IgD-negative memory B cell (primary cell): ENCODE data around the gene MID1. TPM values are rescaled to one million over a fixed set of nuclear protein-coding genes. Genes with fewer than 3 reads are reported as not detected.

Source experiments
- H3K27ac Mint-ChIP-seq, 3 donors: one replicate each; pipeline ENCODE4 v1.8.0; 2020 to 2022; ENCODE audit warnings: mild to moderate bottlenecking in 3 of 3, mixed read lengths in 3 of 3, moderate library complexity in 1 of 3
- H3K27me3 Mint-ChIP-seq: one replicate; pipeline ENCODE4 v1.8.0; 2021; ENCODE audit warnings: mixed read lengths
- H3K36me3 Mint-ChIP-seq: one replicate; pipeline ENCODE4 v1.8.0; 2020; ENCODE audit warnings: mild to moderate bottlenecking, mixed read lengths
- H3K4me1 Mint-ChIP-seq, 3 donors: one replicate each; pipeline ENCODE4 v1.8.0; 2020 to 2022; ENCODE audit warnings: mixed read lengths in 3 of 3, mild to moderate bottlenecking in 1 of 3
- H3K4me3 Mint-ChIP-seq, 4 donors: one replicate each; pipeline ENCODE4 v1.8.0; 2020 to 2022; ENCODE audit warnings: mild to moderate bottlenecking in 4 of 4, mixed read lengths in 4 of 4, moderate library complexity in 3 of 4
- H3K9me3 Mint-ChIP-seq, 3 donors: one replicate each; pipeline ENCODE4 v1.8.0; 2020 to 2021; ENCODE audit warnings: mixed read lengths in 3 of 3, mild to moderate bottlenecking in 1 of 3
- polyA plus RNA-seq: library from polyadenylated mRNA; unstranded; fragments of 300-500 nt; fragmentation: Illumina TruSeq; gene quantifications from one replicate; pipeline ENCODE4 v1.2.3, GENCODE V29; 2021

The MID1 gene
- polyA plus RNA-seq, 1 donor from 2014 or later, result 0.19 TPM

DNA sequence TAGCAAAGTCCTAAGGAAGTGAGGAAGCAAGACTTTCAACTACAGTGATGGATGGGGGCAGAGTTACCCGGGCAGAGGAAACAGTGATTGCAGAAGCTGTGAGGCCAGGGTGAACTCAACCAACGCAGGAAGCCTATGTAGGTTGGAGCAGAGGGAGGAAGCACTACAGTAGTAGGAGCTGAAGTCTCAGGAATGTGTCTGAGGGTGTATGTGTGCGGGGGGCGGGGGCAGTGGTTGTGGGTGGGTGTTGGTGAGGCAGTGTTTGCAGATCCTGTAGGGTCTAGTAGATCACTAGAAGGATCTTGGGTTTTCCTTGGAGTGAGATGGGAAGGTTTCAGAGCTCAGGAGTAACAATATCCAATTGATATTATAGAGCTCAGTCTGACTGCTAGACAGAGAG, 9.9 kb upstream of the MID1 start:
- no peaks in the 10 kb centered on the region for H3K9me3 Mint-ChIP-seq
- H3K4me3 Mint-ChIP-seq, result no peak overlapping the region

DNA sequence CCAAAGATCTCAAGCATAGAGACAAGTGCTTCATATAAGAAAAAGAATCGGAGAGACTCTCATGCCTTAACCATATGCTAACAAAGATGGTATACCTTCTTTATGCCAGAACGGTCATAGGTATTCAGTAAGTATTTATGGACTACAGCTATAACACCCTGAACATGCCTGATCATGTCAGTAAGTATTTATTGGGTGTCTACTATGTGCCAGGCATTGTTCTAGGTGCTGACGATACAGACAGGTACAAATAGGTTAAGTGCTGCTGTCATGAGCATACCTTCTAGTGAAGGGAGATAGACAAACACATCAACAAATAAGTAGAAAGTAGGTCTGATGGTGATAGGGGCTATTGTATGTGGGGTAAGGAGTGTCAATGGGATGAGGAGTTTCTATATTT, 9.5 kb upstream of the MID1 start:
- H3K27me3 Mint-ChIP-seq, result peaks cover 1% of the 10 kb centered on the region
- H3K36me3 Mint-ChIP-seq, result no peaks in the 10 kb centered on the region
- no peaks in the 10 kb centered on the region for H3K4me1 Mint-ChIP-seq
- no peak overlapping the region for H3K27ac Mint-ChIP-seq
- H3K9me3 Mint-ChIP-seq, result no peaks in the 10 kb centered on the region
- no peak overlapping the region for H3K4me3 Mint-ChIP-seq

More for the DNA sequence above, 9.9 kb upstream of the MID1 start:
- Mint-ChIP-seq H3K4me1 (no peaks in the 10 kb centered on the region), H3K27me3 (peaks cover 1% of the 10 kb centered on the region), H3K27ac (no peak overlapping the region), H3K36me3 (no peaks in the 10 kb centered on the region)

DNA sequence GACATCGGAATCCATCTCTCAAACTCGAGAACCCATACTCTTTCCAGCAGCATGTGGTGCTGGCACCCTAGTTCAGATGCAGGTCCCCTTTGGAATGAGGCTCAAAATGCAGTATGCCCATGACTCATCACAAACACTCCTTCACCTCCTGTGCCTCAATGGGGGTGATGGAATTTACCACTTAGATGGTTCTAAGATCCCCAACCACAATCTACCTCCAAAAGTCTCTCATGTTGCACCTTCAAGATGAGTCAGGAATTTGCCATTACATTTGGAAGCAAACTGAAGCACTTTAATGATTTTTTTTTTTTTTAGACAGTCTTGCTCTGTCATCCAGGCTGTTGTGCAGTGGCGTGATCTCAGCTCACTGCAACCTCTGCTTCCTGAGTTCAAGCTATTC, 8.5 kb upstream of the MID1 start:
- Mint-ChIP-seq H3K4me3 (no peak overlapping the region), H3K27ac (no peak overlapping the region), H3K4me1 (no peaks in the 10 kb centered on the region), H3K36me3 (no peaks in the 10 kb centered on the region), H3K27me3 (peaks cover 1% of the 10 kb centered on the region), H3K9me3 (no peaks in the 10 kb centered on the region)

DNA sequence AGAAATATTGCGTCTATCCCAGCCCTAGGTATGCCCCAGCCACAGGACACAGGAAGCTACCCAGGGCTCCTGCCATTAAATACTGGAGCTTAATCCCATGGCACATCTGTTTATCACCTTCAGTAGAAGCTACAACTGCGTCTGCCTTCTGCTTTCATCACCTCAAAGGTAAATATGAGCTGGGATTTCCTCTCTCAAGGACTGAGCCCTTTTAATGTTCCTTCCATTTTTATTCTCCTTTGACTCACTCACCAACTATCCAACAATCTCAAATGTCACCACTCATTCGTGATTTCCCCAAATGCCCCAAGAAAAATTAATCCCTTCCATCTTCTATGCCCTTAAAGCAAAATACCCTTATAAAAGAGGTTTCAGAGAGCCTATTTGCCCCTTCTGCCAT, 1.8 kb upstream of the MID1 start:
- peaks cover 28% of the 10 kb centered on the region for H3K27me3 Mint-ChIP-seq
- no peak overlapping the region for H3K4me3 Mint-ChIP-seq
- peaks cover 3% of the 10 kb centered on the region for H3K36me3 Mint-ChIP-seq
- peaks cover 0 to 7% (median 5%) of the 10 kb centered on the region in 3 donors for H3K4me1 Mint-ChIP-seq
- no peaks in the 10 kb centered on the region for H3K9me3 Mint-ChIP-seq
- no peak overlapping the region for H3K27ac Mint-ChIP-seq

DNA sequence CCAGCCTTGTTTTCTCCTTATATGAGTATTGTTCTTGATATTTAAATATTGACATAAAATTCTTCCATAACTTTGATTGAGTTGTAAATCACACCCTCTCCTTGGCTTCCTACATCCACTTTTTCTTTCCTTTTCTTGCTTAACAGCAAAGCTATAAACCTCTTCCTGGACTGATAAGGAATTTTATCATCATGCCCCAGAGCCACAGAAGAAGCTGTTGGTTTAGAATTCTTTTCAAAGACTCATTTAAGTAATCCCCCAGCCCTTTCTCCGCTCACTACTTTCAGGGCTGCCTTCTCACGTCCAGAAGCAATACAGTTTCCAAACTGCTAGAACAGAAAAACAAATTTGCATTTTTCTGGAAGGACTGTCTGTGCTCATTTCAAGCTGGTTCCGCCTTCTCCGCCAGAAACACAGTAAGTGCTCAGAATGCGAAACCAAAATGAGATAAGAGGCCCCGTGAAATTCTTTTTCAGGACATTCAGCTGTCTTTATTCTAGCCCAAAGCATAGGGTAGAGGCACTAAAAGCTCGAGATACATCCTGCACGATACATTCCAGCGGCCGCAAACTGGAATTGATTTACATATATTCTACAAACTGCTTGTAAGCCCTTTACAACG, 849 bp downstream of the MID1 start:
- Mint-ChIP-seq H3K36me3 (peaks cover 3% of the 10 kb centered on the region), H3K4me3 (peak overlapping the region; percentile 79 to 95 (median 86)), H3K4me1 (peaks cover 0 to 7% (median 5%) of the 10 kb centered on the region in 3 donors), H3K9me3 (no peaks in the 10 kb centered on the region), H3K27ac (peak overlapping the region in 1 of 3 donors; percentile 46), H3K27me3 (peaks cover 36% of the 10 kb centered on the region)

- Mint-ChIP-seq H3K4me3 (peak overlapping the region; percentile 21 to 95 (median 30)), H3K36me3 (peaks cover 3% of the 10 kb centered on the region), H3K4me1 (peaks cover 0 to 7% (median 5%) of the 10 kb centered on the region in 3 donors), H3K27me3 (peaks cover 38% of the 10 kb centered on the region), H3K9me3 (no peaks in the 10 kb centered on the region), H3K27ac (no peak overlapping the region)
Observed at GRCh38 chrX:10618961-10619360, 1.4 kb downstream of the MID1 start.

DNA sequence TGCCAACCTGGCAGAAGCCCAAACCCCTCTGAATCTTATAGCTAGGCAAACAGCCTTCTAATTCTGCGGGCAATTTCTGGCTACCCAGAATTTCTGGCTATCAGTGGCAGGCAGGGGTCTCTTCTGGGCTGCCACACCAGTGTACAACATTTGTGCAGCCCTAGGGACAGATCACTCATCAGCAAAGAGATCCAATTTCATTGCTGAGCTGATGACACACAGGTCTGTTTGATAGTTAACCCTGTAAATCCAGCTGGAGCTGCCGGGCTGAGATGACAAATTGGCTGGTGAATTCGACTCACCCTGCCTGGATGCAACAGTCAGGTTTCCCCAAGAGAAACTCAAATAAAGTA, 2.4 kb downstream of the MID1 start:
- H3K4me3 Mint-ChIP-seq, result no peak overlapping the region
- no peaks in the 10 kb centered on the region for H3K9me3 Mint-ChIP-seq
- H3K27me3 Mint-ChIP-seq, result peaks cover 39% of the 10 kb centered on the region
- H3K27ac Mint-ChIP-seq, result no peak overlapping the region
- peaks cover 3% of the 10 kb centered on the region for H3K36me3 Mint-ChIP-seq
- peaks cover 0 to 7% (median 5%) of the 10 kb centered on the region in 3 donors for H3K4me1 Mint-ChIP-seq

- H3K27me3 Mint-ChIP-seq, result peaks cover 35% of the 10 kb centered on the region
- H3K36me3 Mint-ChIP-seq, result peaks cover 3% of the 10 kb centered on the region
- no peak overlapping the region for H3K4me3 Mint-ChIP-seq
- no peaks in the 10 kb centered on the region for H3K9me3 Mint-ChIP-seq
- peaks cover 0 to 7% (median 5%) of the 10 kb centered on the region in 3 donors for H3K4me1 Mint-ChIP-seq
- no peak overlapping the region for H3K27ac Mint-ChIP-seq
Observed at GRCh38 chrX:10617186-10617998, 3.0 kb downstream of the MID1 start.

DNA sequence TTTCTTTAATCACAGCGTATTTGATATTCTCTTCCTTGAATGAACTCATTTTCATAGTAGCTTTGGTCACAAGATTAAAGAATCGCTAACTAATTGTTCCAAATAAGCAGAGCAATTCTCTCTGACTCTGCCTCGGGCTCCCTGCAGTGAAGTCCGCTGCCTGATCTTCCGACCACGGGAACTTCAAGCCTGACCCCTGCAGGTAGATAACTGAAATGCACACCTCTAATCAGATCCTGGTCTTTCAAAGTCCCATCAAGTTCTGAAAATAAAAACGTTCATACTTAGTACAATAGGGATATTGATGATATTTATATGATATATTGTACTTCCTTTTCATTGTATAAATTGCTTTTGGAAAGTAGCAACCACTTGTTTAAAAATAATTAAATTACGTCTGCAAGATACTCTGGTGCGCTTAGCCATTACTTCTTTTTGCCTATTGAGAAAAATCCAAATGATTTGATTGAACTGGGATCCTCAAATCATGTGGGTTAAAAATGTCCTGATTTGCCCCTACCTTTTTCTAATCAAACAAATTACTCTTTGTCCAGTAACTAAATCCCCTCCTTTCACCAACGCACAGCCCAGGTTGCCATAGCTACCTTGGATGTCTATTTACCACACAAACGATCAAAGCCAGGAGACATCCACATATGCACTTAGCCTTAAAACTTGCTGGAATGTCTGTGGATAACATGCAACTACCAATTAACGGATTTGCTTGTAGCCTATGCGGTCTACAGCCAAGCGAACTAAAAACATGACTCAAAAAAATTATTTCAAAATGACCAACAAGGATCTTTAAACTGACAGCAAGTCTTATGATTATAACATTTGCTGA, 4.2 kb downstream of the MID1 start:
- H3K9me3 Mint-ChIP-seq, result no peaks in the 10 kb centered on the region
- H3K4me1 Mint-ChIP-seq, result peaks cover 0 to 7% (median 5%) of the 10 kb centered on the region in 3 donors
- no peak overlapping the region for H3K27ac Mint-ChIP-seq
- H3K4me3 Mint-ChIP-seq, result no peak overlapping the region
- H3K36me3 Mint-ChIP-seq, result peaks cover 3% of the 10 kb centered on the region
- H3K27me3 Mint-ChIP-seq, result peaks cover 32% of the 10 kb centered on the region

DNA sequence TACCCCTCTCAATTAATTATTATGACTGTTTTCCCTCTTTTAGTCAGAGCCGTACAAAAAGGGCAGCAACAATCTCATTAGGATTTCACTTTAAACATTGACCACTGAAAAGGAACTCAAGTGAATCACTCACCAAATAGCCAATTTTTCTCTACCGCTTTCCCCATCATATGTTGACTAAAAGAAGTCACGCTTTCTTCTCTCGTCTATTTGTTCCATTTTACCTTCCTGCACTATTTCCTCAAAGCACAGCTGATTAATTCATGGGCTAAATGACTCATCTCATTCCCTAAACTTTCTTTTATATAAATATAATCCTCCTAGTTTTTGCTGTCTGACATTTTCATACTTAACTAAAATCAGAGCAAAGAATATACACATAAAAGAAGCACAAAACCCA, 8.2 kb downstream of the MID1 start:
- H3K9me3 Mint-ChIP-seq, result no peaks in the 10 kb centered on the region
- H3K36me3 Mint-ChIP-seq, result no peaks in the 10 kb centered on the region
- H3K4me1 Mint-ChIP-seq, result no peaks in the 10 kb centered on the region
- no peak overlapping the region for H3K4me3 Mint-ChIP-seq
- no peak overlapping the region for H3K27ac Mint-ChIP-seq
- H3K27me3 Mint-ChIP-seq, result peaks cover 16% of the 10 kb centered on the region

GRCh38 chrX:10611441-10612090, 8.8 kb downstream of the MID1 start:
- H3K9me3 Mint-ChIP-seq, result no peaks in the 10 kb centered on the region
- no peak overlapping the region for H3K27ac Mint-ChIP-seq

GRCh38 chrX:10608099-10608498, 12.3 kb downstream of the MID1 start:
- Mint-ChIP-seq H3K27ac (no peak overlapping the region), H3K4me1 (no peaks in the 10 kb centered on the region), H3K27me3 (peaks cover 3% of the 10 kb centered on the region), H3K36me3 (no peaks in the 10 kb centered on the region), H3K9me3 (no peaks in the 10 kb centered on the region), H3K4me3 (no peak overlapping the region)

More at GRCh38 chrX:10611441-10612090, 8.8 kb downstream of the MID1 start:
- H3K36me3 Mint-ChIP-seq, result no peaks in the 10 kb centered on the region
- H3K4me1 Mint-ChIP-seq, result no peaks in the 10 kb centered on the region
- peaks cover 16% of the 10 kb centered on the region for H3K27me3 Mint-ChIP-seq
- no peak overlapping the region for H3K4me3 Mint-ChIP-seq

DNA sequence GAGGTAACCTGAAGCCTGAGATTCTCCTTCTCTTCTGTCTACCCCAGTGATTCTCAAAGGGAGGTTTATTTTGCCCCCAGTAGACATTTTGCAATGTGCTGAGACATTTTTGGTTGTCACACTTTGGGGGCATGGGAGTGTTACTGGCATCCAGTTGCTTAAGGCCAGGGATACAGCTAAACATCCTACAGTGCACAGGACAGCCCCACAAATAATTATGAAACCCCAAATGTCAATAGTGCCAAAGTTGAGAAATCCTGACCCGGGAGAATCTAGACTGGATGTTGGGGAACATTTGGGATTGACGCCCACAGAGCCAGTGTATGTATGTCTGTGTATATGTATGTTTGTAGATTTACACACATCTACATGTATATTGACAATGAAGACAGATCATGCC, 13.2 kb downstream of the MID1 start:
- Mint-ChIP-seq H3K27ac (no peak overlapping the region), H3K4me1 (no peaks in the 10 kb centered on the region)

GRCh38 chrX:10603612-10604011, 16.8 kb downstream of the MID1 start:
- Mint-ChIP-seq H3K36me3 (no peaks in the 10 kb centered on the region), H3K4me3 (no peak overlapping the region), H3K9me3 (no peaks in the 10 kb centered on the region), H3K27ac (no peak overlapping the region), H3K4me1 (no peaks in the 10 kb centered on the region), H3K27me3 (peaks cover 5% of the 10 kb centered on the region)

More for the DNA sequence above, 13.2 kb downstream of the MID1 start:
- peaks cover 5% of the 10 kb centered on the region for H3K27me3 Mint-ChIP-seq
- no peak overlapping the region for H3K4me3 Mint-ChIP-seq
- no peaks in the 10 kb centered on the region for H3K36me3 Mint-ChIP-seq
- no peaks in the 10 kb centered on the region for H3K9me3 Mint-ChIP-seq

DNA sequence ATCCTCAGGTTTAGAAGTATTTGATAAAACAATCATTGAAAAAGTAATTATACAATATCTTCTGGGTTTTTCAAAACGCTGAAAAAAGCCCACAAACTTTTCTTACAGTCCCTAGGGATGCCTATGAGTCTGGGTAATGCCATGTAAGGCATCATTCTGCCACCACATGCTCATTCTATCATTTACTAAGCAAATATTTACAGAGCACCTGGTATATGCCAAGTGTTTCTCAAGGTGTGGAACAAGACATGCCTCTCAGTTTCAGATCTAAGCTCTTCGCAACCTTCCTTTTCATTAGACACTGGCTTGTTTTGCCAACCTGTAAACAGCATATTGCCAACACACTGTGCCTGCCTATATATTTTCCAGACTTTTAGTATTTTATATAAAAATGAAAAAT, 17.7 kb downstream of the MID1 start:
- peaks cover 4% of the 10 kb centered on the region for H3K27me3 Mint-ChIP-seq
- no peaks in the 10 kb centered on the region for H3K4me1 Mint-ChIP-seq
- H3K9me3 Mint-ChIP-seq, result no peaks in the 10 kb centered on the region
- no peak overlapping the region for H3K27ac Mint-ChIP-seq
- H3K36me3 Mint-ChIP-seq, result no peaks in the 10 kb centered on the region
- no peak overlapping the region for H3K4me3 Mint-ChIP-seq
